Measurements from ENCODE around the gene AK2. TPM values are rescaled to one million over a fixed set of nuclear protein-coding genes. Genes with fewer than 3 reads are reported as not detected.

The AK2 gene
- total and polyA plus RNA-seq, 10 of the 15 experiments (the other 5 are each of a cell fraction or from before 2014, with no cell fraction given) = 52.3 to 500 (median 278) TPM

- TF ChIP-seq IKZF2 (IDR thresholded peaks at IDR 0.05) (peak; percentile 28 to 76; a peak in 3 of 4 replicates), E2F4 (IDR thresholded peaks at IDR 0.05; ENCODE audit: low read depth, low read length) (peak; percentile 83), ESRRA (IDR thresholded peaks at IDR 0.05; ENCODE audit: low read length) (no peak), MXI1 (IDR thresholded peaks at IDR 0.05; ENCODE audit: low read depth, low read length) (peak; percentile 88), PML (IDR thresholded peaks at IDR 0.05; ENCODE audit: low read length) (no peak), NR2C1 (IDR thresholded peaks at IDR 0.05) (peak; percentile 95), SMAD5 (IDR thresholded peaks at IDR 0.05; ENCODE audit: low read depth) (no peak), ZNF274 (IDR thresholded peaks at IDR 0.05; ENCODE audit: insufficient read depth, insufficient read length) (no peak), CHD4 (IDR thresholded peaks at IDR 0.05) (no peak), TCF7 (IDR thresholded peaks at IDR 0.05; ENCODE audit: borderline replicate concordance) (no peak), STAT1 (conservative IDR thresholded peaks at IDR 0.05) (no peak), CBX5 (IDR thresholded peaks at IDR 0.05; ENCODE audit: low read depth) (no peak), IRF3 (IDR thresholded peaks at IDR 0.05) (peak; percentile 99), HDAC2 (IDR thresholded peaks at IDR 0.05) (no peak), ZBTB40 (IDR thresholded peaks at IDR 0.05; ENCODE audit: borderline replicate concordance) (peak; percentile 90), NR2F1 (conservative IDR thresholded peaks at IDR 0.05) (peak; percentile 97), YY1 (IDR thresholded peaks at IDR 0.05; ENCODE audit: low read depth, low read length) (peak; percentile 88), KLF5 (IDR thresholded peaks at IDR 0.05; ENCODE audit: partially characterized antibody) (peak; percentile 96), E2F8 (IDR thresholded peaks at IDR 0.05; ENCODE audit: low read depth, partially characterized antibody) (peak; percentile 89)
Measured at GRCh38 chr1:33036526-33037503, at the start of gene AK2 (continued).
